Measurements from ENCODE around the gene ZNF574. TPM values are rescaled to one million over a fixed set of nuclear protein-coding genes. Genes with fewer than 3 reads are reported as not detected.
"Not testable (repeated sequence)": the region's sequence is repeated elsewhere in the genome, so short reads cannot be mapped to it uniquely, and the experiment has no call there.

Gene ZNF574
- polyA plus RNA-seq, 1 donor (not counting 4 experiments of a cell fraction or from before 2014, with no cell fraction given) = 6.8 TPM

- FAIRE-seq (no peak), DNase-seq (ENCODE audit: low read depth, low spot score) (no peak)
- no peaks in the 10 kb centered on the region for H4K20me1 ChIP-seq (ENCODE audit: control insufficient read depth, extremely low read depth, insufficient read depth, low read length)
- H3K4me2 ChIP-seq (ENCODE audit: control insufficient read depth, extremely low read depth, insufficient read depth, low read depth, low read length) = no peak overlapping the region
- H3K36me3 ChIP-seq (ENCODE audit: control insufficient read depth in 2 of 2, extremely low read depth in 1 of 2, insufficient read depth in 2 of 2, low read length in 2 of 2) = no peaks in the 10 kb centered on the region
- H3K4me3 ChIP-seq (ENCODE audit: control insufficient read depth in 2 of 3, extremely low read depth in 1 of 3, insufficient read depth in 2 of 3, low read depth in 1 of 3, low read length in 3 of 3) = no peak overlapping the region
- H3K9me1 ChIP-seq (ENCODE audit: control insufficient read depth, extremely low read depth, insufficient read depth, low read length) = no peaks in the 10 kb centered on the region
- H3K9me3 ChIP-seq (ENCODE audit: control insufficient read depth, low read depth, low read length) = no peaks in the 10 kb centered on the region
- H3K4me1 ChIP-seq (ENCODE audit: control insufficient read depth, extremely low read depth, insufficient read depth, low read length) = no peaks in the 10 kb centered on the region
- no peak overlapping the region for H2AFZ ChIP-seq (ENCODE audit: control insufficient read depth, low read length)
- no peaks in the 10 kb centered on the region for H3K79me2 ChIP-seq (ENCODE audit: control insufficient read depth, insufficient read depth, low read length)
- no peaks in the 10 kb centered on the region for H3K27me3 ChIP-seq (ENCODE audit: control insufficient read depth, extremely low read depth, insufficient read depth, low read length)
- H3K9ac ChIP-seq (ENCODE audit: control insufficient read depth, extremely low read depth, insufficient read depth, low read length) = no peak overlapping the region
- dilution Hi-C loops (cut with MboI; ENCODE audit: extremely low pct_ligation_motif_present, low sequenced_read_pairs) = no loop called here
- no peak overlapping the region for H3K27ac ChIP-seq (ENCODE audit: control insufficient read depth, insufficient read depth, low read length)
- TF ChIP-seq, protein P1, sequence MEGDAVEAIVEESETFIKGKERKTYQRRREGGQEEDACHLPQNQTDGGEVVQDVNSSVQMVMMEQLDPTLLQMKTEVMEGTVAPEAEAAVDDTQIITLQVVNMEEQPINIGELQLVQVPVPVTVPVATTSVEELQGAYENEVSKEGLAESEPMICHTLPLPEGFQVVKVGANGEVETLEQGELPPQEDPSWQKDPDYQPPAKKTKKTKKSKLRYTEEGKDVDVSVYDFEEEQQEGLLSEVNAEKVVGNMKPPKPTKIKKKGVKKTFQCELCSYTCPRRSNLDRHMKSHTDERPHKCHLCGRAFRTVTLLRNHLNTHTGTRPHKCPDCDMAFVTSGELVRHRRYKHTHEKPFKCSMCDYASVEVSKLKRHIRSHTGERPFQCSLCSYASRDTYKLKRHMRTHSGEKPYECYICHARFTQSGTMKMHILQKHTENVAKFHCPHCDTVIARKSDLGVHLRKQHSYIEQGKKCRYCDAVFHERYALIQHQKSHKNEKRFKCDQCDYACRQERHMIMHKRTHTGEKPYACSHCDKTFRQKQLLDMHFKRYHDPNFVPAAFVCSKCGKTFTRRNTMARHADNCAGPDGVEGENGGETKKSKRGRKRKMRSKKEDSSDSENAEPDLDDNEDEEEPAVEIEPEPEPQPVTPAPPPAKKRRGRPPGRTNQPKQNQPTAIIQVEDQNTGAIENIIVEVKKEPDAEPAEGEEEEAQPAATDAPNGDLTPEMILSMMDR (optimal IDR thresholded peaks at IDR 0.05 in 1 of 3, IDR thresholded peaks at IDR 0.05 in 1 of 3, conservative IDR thresholded peaks at IDR 0.05 in 1 of 3; ENCODE audit: extremely low read depth in 1 of 3, insufficient read depth in 2 of 3, low read length in 3 of 3) = no peak
- no peak for TF ChIP-seq EZH2 (IDR thresholded peaks at IDR 0.05; ENCODE audit: low read length)
Observed at GRCh38 chr19:42099336-42099925, 23.5 kb downstream of the ZNF574 start.

DNA sequence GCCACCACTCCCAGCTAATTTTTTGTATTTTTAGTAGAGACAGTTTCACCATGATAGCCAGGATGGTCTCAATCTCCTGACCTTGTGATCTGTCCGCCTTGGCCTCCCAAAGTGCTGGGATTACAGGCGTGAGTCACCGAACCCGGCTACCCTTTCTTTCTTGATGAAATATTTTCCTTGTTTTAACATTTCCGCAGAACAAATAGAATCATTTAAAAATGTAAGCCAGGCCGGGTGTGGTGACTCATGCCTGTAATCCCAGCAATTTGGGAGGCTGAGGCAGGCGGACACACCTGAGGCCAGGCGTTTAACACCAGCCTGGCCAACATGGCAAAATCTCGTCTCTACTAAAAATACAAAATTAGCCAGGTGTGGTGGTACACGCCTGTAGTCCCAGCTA, 24.3 kb downstream of the ZNF574 start:
- H2AFZ ChIP-seq (ENCODE audit: control insufficient read depth, low read length); H3K4me2 ChIP-seq (ENCODE audit: control insufficient read depth, extremely low read depth, insufficient read depth, low read depth, low read length); H3K79me2 ChIP-seq (ENCODE audit: control insufficient read depth, insufficient read depth, low read length); FAIRE-seq; H3K36me3 ChIP-seq (ENCODE audit: control insufficient read depth in 2 of 2, extremely low read depth in 1 of 2, insufficient read depth in 2 of 2, low read length in 2 of 2); H3K4me3 ChIP-seq (ENCODE audit: control insufficient read depth in 2 of 3, extremely low read depth in 1 of 3, insufficient read depth in 2 of 3, low read depth in 1 of 3, low read length in 3 of 3); DNase-seq (ENCODE audit: low read depth, low spot score); dilution Hi-C loops (cut with MboI; ENCODE audit: extremely low pct_ligation_motif_present, low sequenced_read_pairs); H4K20me1 ChIP-seq (ENCODE audit: control insufficient read depth, extremely low read depth, insufficient read depth, low read length); H3K4me1 ChIP-seq (ENCODE audit: control insufficient read depth, extremely low read depth, insufficient read depth, low read length); H3K9ac ChIP-seq (ENCODE audit: control insufficient read depth, extremely low read depth, insufficient read depth, low read length); H3K9me3 ChIP-seq (ENCODE audit: control insufficient read depth, low read depth, low read length); H3K27me3 ChIP-seq (ENCODE audit: control insufficient read depth, extremely low read depth, insufficient read depth, low read length); H3K9me1 ChIP-seq (ENCODE audit: control insufficient read depth, extremely low read depth, insufficient read depth, low read length); H3K27ac ChIP-seq (ENCODE audit: control insufficient read depth, insufficient read depth, low read length): not testable (repeated sequence)

DNA sequence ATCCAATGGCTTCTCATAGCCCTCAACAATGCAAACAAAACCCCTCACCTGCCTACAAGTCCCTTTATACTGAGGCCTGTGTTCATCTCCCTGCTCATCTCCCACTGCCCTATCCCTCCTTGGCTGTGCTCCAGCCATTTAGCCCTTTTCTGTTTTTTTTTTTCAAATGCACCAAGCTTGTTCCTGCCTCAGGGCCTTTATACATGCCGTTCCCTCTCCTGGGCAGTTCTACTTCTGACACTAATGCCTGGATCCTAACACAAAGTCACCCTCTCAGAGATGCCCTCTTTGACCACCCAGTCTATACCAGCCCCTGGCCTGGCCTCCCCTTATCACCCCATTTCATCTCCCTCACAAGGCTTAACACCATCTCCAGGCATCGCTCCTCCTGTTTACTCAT, 26.9 kb downstream of the ZNF574 start:
- DNase-seq (ENCODE audit: low read depth, low spot score) (no peak), FAIRE-seq (no peak)
- Histone ChIP-seq H3K27me3 (ENCODE audit: control insufficient read depth, extremely low read depth, insufficient read depth, low read length) (no peaks in the 10 kb centered on the region), H3K36me3 (ENCODE audit: control insufficient read depth in 2 of 2, extremely low read depth in 1 of 2, insufficient read depth in 2 of 2, low read length in 2 of 2) (no peaks in the 10 kb centered on the region), H3K9ac (ENCODE audit: control insufficient read depth, extremely low read depth, insufficient read depth, low read length) (no peak overlapping the region), H3K4me2 (ENCODE audit: control insufficient read depth, extremely low read depth, insufficient read depth, low read depth, low read length) (no peak overlapping the region), H3K79me2 (ENCODE audit: control insufficient read depth, insufficient read depth, low read length) (no peaks in the 10 kb centered on the region), H3K4me3 (ENCODE audit: control insufficient read depth in 2 of 3, extremely low read depth in 1 of 3, insufficient read depth in 2 of 3, low read depth in 1 of 3, low read length in 3 of 3) (no peak overlapping the region), H4K20me1 (ENCODE audit: control insufficient read depth, extremely low read depth, insufficient read depth, low read length) (no peaks in the 10 kb centered on the region), H3K4me1 (ENCODE audit: control insufficient read depth, extremely low read depth, insufficient read depth, low read length) (no peaks in the 10 kb centered on the region), H3K9me3 (ENCODE audit: control insufficient read depth, low read depth, low read length) (no peaks in the 10 kb centered on the region), H3K27ac (ENCODE audit: control insufficient read depth, insufficient read depth, low read length) (no peak overlapping the region), H2AFZ (ENCODE audit: control insufficient read depth, low read length) (no peak overlapping the region), H3K9me1 (ENCODE audit: control insufficient read depth, extremely low read depth, insufficient read depth, low read length) (no peaks in the 10 kb centered on the region)
- TF ChIP-seq EZH2 (IDR thresholded peaks at IDR 0.05; ENCODE audit: low read length) = no peak
- TF ChIP-seq, protein P1 (optimal IDR thresholded peaks at IDR 0.05 in 1 of 3, IDR thresholded peaks at IDR 0.05 in 1 of 3, conservative IDR thresholded peaks at IDR 0.05 in 1 of 3; ENCODE audit: extremely low read depth in 1 of 3, insufficient read depth in 2 of 3, low read length in 3 of 3) = no peak
- dilution Hi-C loops (cut with MboI; ENCODE audit: extremely low pct_ligation_motif_present, low sequenced_read_pairs) = no loop called here

Data from keratinocyte (primary cell).